Measurements from ENCODE around the gene A3GALT2.

Gene A3GALT2

GRCh38 chr1:33353531-33353930 lies 32.6 kb upstream of the A3GALT2 start:
- no peak overlapping the region for H3K4me3 ChIP-seq (ENCODE audit: low read depth, low read length)
- TF ChIP-seq CTCF (IDR thresholded peaks at IDR 0.05; ENCODE audit: low read depth, low read length, missing control alignments): no peak
- no peak for DNase-seq (ENCODE audit: low read depth)

- TF ChIP-seq CTCF (IDR thresholded peaks at IDR 0.05; ENCODE audit: low read depth, low read length, missing control alignments): no peak
- no peak for DNase-seq (ENCODE audit: low read depth)
- no peak overlapping the region for H3K4me3 ChIP-seq (ENCODE audit: low read depth, low read length)
These were observed 30.4 kb upstream of the A3GALT2 start for GRCh38 chr1:33351281-33351660.

GRCh38 chr1:33350611-33351280 lies 29.8 kb upstream of the A3GALT2 start:
- H3K4me3 ChIP-seq (ENCODE audit: low read depth, low read length): peak overlapping the region; percentile 80
- no peak for TF ChIP-seq CTCF (IDR thresholded peaks at IDR 0.05; ENCODE audit: low read depth, low read length, missing control alignments)
- DNase-seq (ENCODE audit: low read depth): no peak

- peak; percentile 40 for DNase-seq (ENCODE audit: low read depth)
- H3K4me3 ChIP-seq (ENCODE audit: low read depth, low read length): peak overlapping the region; percentile 87
- TF ChIP-seq CTCF (IDR thresholded peaks at IDR 0.05; ENCODE audit: low read depth, low read length, missing control alignments): no peak
These were observed 29.1 kb upstream of the A3GALT2 start for GRCh38 chr1:33349778-33350610.

- no peak for TF ChIP-seq CTCF (IDR thresholded peaks at IDR 0.05; ENCODE audit: low read depth, low read length, missing control alignments)
- DNase-seq (ENCODE audit: low read depth): no peak
- peak overlapping the region; percentile 87 for H3K4me3 ChIP-seq (ENCODE audit: low read depth, low read length)
These were observed 28.3 kb upstream of the A3GALT2 start for GRCh38 chr1:33349081-33349759.

GRCh38 chr1:33348676-33349080 lies 27.8 kb upstream of the A3GALT2 start:
- no peak for TF ChIP-seq CTCF (IDR thresholded peaks at IDR 0.05; ENCODE audit: low read depth, low read length, missing control alignments)
- no peak for DNase-seq (ENCODE audit: low read depth)
- H3K4me3 ChIP-seq (ENCODE audit: low read depth, low read length): peak overlapping the region; percentile 87
